ENCODE results near the gene RNF146. TPM values are rescaled to one million over a fixed set of nuclear protein-coding genes. Genes with fewer than 3 reads are reported as not detected.
"Not testable (repeated sequence)": the region's sequence is repeated elsewhere in the genome, so short reads cannot be mapped to it uniquely, and the experiment has no call there.

Gene RNF146
- total and polyA plus RNA-seq, 2 experiments from 2014 or later = 28.8 to 48.9 TPM

GRCh38 chr6:127222418-127222817 lies 44.2 kb upstream of the RNF146 start:
- Histone ChIP-seq H4K20me1 (ENCODE audit: insufficient read depth, poor library complexity, severe bottlenecking) (no peaks in the 10 kb centered on the region), H3K4me2 (no peak overlapping the region), H3K9me2 (replicated peaks; ENCODE audit: insufficient read depth) (no peaks in the 10 kb centered on the region), H2AFZ (no peak overlapping the region), H3K79me2 (no peaks in the 10 kb centered on the region), H3K4me1 (ENCODE audit: insufficient read depth) (no peaks in the 10 kb centered on the region), H3K27ac (no peak overlapping the region), H3K9me3 (ENCODE audit: low read depth) (no peaks in the 10 kb centered on the region), H3K4me3 (no peak overlapping the region), H3K27me3 (no peaks in the 10 kb centered on the region), H3K36me3 (replicated peaks; ENCODE audit: insufficient read depth, low read depth) (no peaks in the 10 kb centered on the region)
- WGBS (ENCODE audit: low lambda C conversion rate, missing lambda C conversion rate) = 25% methylated on average over 1 of the region's 1 CpG
- no peak for TF ChIP-seq EZH2 (IDR thresholded peaks at IDR 0.05; ENCODE audit: borderline replicate concordance)
- no peak for TF ChIP-seq CTCF (IDR thresholded peaks at IDR 0.05; ENCODE audit: poor library complexity)
- no peak for TF ChIP-seq EZH2phosphoT487 (IDR thresholded peaks at IDR 0.05; ENCODE audit: low read depth, severe bottlenecking, unreplicated experiment)
- no peak for DNase-seq (ENCODE audit: low spot score)

GRCh38 chr6:127225497-127225896 lies 41.2 kb upstream of the RNF146 start:
- H3K27ac ChIP-seq = no peak overlapping the region
- no peak overlapping the region for H2AFZ ChIP-seq
- no peaks in the 10 kb centered on the region for H4K20me1 ChIP-seq (ENCODE audit: insufficient read depth, poor library complexity, severe bottlenecking)
- no peaks in the 10 kb centered on the region for H3K9me2 ChIP-seq (replicated peaks; ENCODE audit: insufficient read depth)
- no peaks in the 10 kb centered on the region for H3K27me3 ChIP-seq
- no peak overlapping the region for H3K4me2 ChIP-seq
- no peaks in the 10 kb centered on the region for H3K79me2 ChIP-seq
- no peaks in the 10 kb centered on the region for H3K9me3 ChIP-seq (ENCODE audit: low read depth)
- WGBS (ENCODE audit: low lambda C conversion rate, missing lambda C conversion rate) = 78% methylated on average over 1 of the region's 1 CpG
- TF ChIP-seq EZH2phosphoT487 (IDR thresholded peaks at IDR 0.05; ENCODE audit: low read depth, severe bottlenecking, unreplicated experiment) = no peak
- TF ChIP-seq CTCF (IDR thresholded peaks at IDR 0.05; ENCODE audit: poor library complexity) = no peak
- TF ChIP-seq EZH2 (IDR thresholded peaks at IDR 0.05; ENCODE audit: borderline replicate concordance) = no peak
- no peak overlapping the region for H3K4me3 ChIP-seq
- H3K4me1 ChIP-seq (ENCODE audit: insufficient read depth) = no peaks in the 10 kb centered on the region
- H3K36me3 ChIP-seq (replicated peaks; ENCODE audit: insufficient read depth, low read depth) = no peaks in the 10 kb centered on the region
- no peak for DNase-seq (ENCODE audit: low spot score)

- 80% methylated on average over 3 of the region's 3 CpGs for WGBS (ENCODE audit: low lambda C conversion rate, missing lambda C conversion rate)
- not testable (repeated sequence) for H3K4me1 ChIP-seq (ENCODE audit: insufficient read depth); H3K4me2 ChIP-seq; H3K4me3 ChIP-seq; DNase-seq (ENCODE audit: low spot score); H3K9me2 ChIP-seq (replicated peaks; ENCODE audit: insufficient read depth); H3K36me3 ChIP-seq (replicated peaks; ENCODE audit: insufficient read depth, low read depth); H2AFZ ChIP-seq; H3K27me3 ChIP-seq; H3K9me3 ChIP-seq (ENCODE audit: low read depth); H3K79me2 ChIP-seq; H4K20me1 ChIP-seq (ENCODE audit: insufficient read depth, poor library complexity, severe bottlenecking); H3K27ac ChIP-seq
These were observed 32.8 kb upstream of the RNF146 start for GRCh38 chr6:127233819-127234218.

- Histone ChIP-seq H3K4me1 (ENCODE audit: insufficient read depth) (no peaks in the 10 kb centered on the region), H3K79me2 (no peaks in the 10 kb centered on the region), H4K20me1 (ENCODE audit: insufficient read depth, poor library complexity, severe bottlenecking) (no peaks in the 10 kb centered on the region), H3K9me3 (ENCODE audit: low read depth) (no peaks in the 10 kb centered on the region), H3K27ac (no peak overlapping the region), H3K4me3 (no peak overlapping the region), H3K9me2 (replicated peaks; ENCODE audit: insufficient read depth) (no peaks in the 10 kb centered on the region), H3K27me3 (no peaks in the 10 kb centered on the region), H3K4me2 (no peak overlapping the region), H3K36me3 (replicated peaks; ENCODE audit: insufficient read depth, low read depth) (no peaks in the 10 kb centered on the region), H2AFZ (no peak overlapping the region)
- 81% methylated on average over 1 of the region's 1 CpG for WGBS (ENCODE audit: low lambda C conversion rate, missing lambda C conversion rate)
- no peak for DNase-seq (ENCODE audit: low spot score)
- no peak for TF ChIP-seq EZH2 (IDR thresholded peaks at IDR 0.05; ENCODE audit: borderline replicate concordance)
- TF ChIP-seq CTCF (IDR thresholded peaks at IDR 0.05; ENCODE audit: poor library complexity) = no peak
- no peak for TF ChIP-seq EZH2phosphoT487 (IDR thresholded peaks at IDR 0.05; ENCODE audit: low read depth, severe bottlenecking, unreplicated experiment)
These were observed 23.2 kb upstream of the RNF146 start for GRCh38 chr6:127243501-127243900.
